Measurements from ENCODE around the gene CDHR2.
"Not testable (repeated sequence)": the region's sequence is repeated elsewhere in the genome, so short reads cannot be mapped to it uniquely, and the experiment has no call there.

CDHR2 gene

DNA sequence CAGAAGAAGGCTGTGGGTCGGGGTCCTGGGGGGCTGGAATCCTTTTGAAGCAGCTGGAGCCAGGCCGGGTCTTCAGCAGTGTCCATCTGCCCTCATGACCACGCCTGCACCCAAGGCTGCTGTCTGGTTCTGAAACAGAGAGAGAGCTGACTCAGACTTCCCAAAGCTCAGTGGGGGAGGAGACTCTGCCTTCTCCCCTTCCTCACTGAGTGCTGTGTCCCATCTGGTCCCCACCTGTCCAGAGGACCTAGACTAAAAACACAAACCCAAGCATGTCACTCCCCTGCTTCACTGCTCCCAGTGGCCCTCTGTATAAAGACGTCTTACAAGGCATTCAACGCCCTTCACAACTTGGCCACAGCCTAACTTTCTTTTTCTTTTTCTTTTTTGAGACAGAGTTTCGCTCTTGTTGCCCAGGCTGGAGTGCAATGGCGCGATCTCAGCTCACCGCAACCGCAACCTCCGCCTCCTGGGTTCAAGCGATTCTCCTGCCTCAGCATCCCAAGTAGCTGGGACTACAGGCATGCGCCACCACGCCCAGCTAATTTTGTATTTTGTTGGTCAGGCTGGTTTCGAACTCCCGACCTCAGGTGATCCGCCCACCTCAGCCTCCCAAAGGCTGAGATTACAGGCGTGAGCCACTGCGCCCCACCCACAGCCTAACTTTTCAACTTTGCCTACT lies 50.7 kb downstream of the CDHR2 start:
- not testable (repeated sequence) for DNase-seq

DNA sequence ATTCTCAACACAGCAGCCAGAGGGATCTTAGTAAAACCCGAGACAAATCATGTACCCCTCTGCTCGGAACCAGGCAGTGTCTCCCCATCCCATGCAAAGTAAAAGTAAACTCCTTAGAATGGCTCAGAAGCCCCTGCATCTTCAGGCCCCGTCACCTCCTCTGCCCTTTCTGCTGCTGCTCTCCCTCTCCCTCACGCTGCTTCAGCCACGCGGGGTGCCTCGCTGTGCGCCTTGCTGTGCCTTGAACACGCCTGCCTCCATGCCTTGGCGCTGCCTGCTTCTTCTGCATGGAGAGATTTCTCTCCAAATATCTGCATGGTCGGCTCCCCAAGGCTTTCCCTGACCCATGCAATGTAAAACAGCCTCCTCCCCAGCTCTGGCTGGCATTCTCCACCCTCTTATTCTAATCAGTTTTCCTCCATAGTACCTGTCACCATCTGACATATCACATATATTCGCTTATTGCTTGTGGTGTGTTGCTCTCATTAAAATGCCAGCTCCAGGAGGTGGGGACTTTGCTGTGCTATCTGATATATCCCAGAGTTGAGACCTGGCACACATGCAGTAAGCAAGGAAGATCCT lies 52.9 kb downstream of the CDHR2 start:
- no peak for DNase-seq

DNA sequence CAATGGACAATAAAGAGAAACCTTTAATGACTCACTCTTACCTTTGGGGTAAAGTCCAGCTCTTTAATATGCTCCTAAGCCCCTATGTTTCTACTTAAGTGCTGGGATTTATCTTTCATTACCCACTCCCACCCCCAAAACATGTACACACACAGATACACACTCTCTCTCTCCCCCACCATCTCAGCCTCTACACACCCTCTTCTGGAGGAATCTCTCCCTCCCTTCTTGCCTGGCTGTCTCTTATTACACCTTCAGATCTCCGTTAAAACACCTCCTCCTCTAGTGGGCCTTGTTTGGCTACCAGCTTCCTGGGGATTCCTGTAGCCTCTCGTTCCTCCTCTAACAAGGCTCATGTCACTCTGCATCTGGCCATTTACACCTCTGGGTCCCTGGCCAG lies 53.9 kb downstream of the CDHR2 start:
- DNase-seq, result no peak

DNA sequence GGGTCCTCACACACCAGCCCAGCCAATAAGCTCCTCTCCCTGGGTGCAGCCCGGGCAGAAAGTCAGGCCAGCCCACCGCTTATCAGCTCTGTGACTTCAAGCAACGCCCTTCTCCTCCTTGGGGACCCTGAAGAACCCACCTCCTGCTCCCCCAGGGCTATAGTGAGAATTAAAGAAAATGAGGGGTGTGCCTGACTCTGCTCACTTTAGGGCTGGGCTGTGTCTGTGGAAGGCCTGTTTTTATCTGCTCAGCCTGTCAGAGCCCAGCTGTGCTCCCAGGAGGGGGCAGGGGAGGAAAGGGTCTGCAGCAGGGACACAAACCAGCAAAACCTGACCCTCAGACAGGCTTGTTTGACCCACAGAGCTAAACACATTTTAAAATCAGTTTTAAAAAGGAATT lies 56.9 kb downstream of the CDHR2 start:
- DNase-seq, result no peak

DNA sequence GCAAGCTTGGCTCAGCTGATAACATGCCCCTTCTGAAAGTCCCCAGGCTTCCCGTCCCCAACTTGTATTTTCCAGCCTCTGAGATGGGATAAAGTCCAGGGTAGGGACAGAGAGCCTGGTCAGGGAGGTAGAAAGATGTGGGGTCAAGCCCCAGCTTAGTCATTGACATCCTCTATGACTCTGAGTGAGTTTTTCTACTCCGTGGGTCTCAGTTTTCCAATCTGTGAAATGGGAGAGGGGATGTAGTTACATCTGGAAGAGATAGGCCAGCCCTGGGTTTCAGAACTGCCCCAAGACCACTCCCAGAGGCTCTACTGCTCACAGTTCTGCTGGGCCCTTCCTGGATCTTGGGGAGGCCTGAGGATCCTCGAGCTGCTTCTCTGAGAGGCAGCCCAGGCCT lies 57.7 kb downstream of the CDHR2 start:
- no peak for DNase-seq

DNA sequence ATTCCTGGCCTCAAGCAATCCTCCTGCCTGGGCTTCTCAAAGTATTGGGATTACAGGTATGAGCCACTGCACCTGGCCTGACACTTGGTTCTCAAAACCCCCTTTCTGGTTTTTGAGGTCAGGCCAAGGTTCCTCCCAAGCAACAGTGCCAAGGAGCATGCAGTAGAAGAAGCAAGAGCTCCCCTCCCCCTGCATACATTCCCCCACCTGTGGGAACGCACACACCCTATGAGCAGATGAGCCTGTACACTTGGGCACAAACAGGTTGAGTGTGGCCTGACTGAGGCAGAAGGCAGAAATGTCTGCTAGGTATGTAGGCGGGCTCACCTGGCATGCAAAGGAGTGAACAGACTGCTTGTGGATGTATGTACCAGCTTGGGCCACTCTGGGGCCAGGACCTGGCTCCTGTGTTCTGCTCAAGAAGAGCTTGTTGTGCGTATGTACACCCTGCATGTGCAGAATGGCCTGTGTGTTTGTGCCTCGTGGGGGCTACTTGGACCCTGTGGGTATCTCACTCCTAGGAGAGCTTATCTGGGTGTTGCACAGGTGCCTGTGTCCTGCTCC lies 59.1 kb downstream of the CDHR2 start:
- no peak for DNase-seq

DNA sequence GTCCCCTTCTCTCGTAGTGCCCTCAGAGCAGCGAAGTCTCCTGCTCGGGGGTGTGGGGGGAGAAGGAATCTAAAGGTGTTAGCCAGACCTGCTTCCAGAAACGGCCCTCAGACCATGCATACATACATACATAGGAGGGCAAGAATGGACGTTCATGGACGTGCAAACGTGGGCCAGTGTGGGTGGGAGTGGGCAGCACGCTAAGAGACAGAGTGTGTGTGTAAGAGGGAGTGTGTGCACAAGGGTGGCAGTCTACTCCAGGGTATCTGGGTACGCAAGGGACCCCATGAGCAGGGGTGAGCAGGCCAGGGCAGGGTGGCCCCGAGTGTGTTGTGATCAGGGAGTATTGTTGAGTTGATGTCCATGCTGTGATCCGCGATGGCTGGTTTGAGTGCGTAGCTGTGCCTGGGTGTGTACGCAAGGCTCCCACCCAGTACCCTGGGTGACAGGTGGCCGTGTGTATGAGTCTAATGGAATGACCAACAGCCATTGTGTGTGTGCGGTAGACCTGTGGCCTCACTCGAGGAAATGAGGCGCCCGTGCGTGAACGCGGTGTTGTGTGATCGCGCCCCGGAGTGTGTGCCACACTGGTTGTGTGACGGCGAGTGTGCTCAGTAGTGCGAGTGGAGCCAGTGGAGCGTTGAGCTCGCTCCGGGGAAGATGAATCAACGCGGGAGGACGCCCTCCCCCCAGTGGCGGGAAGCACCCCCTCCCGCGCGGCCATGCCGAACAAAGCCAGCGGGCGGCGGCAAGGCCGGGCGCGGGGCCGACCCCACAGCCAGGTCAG lies 60.0 kb downstream of the CDHR2 start:
- DNase-seq, result no peak

DNA sequence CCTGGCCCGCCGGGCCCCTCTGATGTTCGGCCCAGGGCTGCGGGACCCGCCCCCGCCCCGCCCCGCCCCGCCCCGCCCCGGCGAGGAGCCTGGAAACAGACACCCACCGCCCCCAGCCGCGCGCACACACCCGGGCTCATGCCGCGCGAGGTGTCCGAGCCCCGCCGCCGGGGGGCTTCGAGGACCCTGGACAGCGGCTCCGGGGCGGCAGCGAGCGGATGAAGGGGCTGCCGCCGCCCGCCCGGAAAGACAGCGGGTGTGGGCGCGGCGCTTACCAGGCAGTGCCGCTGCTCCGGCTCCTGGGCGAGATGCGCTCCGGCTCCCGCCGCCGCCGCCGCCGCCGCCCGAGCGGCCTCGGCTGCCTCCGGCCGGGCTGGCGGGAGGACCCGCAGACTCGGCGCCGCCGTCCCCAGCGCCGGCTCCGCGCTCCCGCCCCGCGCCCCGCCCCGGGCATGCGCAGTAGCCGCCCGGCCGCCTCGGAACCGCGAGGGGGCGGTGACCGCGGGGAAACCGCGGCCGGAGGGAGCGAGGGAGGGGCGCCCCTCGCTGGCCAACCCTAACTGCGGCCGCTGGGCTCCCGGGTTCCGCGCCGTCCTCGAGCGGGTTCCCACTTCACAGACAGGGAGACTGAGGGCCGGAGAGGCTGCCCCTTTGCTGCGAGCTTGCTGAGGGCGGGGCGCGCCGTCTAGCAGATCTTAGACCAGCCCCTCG lies 60.7 kb downstream of the CDHR2 start, which contains the start of gene GPRIN1:
GPRIN1 (minus strand) TSS at position 433 of the 711 bp plus-strand sequence. CDS start 10,322 bp downstream, outside the sequence.
- no peak for DNase-seq

DNA sequence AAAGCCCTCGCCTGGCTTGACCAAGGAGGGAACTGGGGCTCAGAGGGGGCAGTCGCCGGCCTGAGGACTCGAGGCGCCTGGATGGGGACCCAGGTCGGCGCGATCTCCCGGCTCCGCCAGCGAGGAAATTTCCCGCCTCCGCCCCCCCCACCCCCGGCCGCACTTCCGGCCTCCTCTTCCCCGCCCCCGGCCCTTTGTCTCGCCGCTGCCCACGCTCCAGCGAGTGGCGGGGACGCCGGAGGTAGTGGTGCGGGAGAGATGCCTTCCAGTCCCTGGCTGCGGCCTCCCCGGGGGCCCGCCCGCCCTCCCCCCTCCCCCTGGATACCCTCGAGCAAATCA lies 61.3 kb downstream of the CDHR2 start:
- no peak for DNase-seq

DNA sequence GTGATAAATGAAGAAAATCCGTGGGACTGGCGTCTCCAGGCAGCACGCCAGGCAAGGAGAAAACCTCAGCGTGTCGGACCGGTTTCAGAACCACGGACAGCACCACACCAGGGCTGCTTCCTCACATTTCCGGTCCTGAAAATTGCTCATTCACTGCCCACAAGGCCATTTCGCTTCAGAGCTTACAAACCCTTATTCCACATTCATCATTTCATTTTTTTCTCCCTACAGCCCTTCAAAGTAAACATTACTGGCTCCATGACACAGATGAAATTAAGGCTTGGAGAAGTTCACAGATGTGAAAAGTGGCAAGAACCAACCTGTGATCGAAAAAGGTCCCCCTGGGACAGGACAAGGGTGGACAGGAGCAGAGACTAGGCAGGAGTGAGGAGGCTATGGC lies 62.3 kb downstream of the CDHR2 start:
- no peak for DNase-seq

DNA sequence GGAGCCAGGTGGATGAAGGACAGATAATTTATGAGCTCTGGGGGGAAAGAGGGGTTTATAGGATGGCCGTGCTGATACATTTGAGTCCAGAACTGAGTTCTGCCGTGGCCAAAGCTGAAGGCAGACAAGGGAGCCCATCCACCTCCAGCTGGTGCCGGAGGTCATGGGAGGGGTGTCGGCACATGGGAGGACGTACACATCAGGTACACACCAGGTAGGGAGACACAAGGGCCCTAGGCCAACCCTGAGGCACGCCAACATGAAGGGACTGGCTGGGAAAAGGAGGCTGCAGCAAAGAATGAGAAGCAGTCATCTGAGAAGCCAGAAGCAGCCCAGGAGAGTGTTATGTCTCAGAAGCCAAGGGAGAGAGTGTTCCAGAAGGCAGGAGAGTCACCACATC lies 62.9 kb downstream of the CDHR2 start:
- no peak for DNase-seq

DNA sequence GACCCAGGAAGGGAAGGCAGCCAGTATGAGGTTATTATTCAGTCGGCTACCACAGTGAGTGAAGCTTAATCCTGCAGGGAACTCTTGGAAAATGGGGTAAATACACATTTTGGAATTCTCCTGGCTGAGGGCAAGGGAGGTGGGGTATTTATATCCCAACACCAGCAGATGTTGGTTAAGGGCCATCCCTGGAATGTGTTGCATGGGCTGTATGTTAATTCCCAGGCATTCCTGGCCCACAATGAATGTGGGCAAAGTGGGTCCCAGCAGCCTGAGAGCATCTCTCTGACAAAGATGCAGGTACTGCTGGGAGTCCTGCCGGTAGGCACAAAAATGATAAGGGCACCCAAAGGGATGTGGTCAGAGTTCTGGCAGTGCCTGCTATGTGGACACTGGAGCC lies 63.7 kb downstream of the CDHR2 start:
- no peak for DNase-seq

DNA sequence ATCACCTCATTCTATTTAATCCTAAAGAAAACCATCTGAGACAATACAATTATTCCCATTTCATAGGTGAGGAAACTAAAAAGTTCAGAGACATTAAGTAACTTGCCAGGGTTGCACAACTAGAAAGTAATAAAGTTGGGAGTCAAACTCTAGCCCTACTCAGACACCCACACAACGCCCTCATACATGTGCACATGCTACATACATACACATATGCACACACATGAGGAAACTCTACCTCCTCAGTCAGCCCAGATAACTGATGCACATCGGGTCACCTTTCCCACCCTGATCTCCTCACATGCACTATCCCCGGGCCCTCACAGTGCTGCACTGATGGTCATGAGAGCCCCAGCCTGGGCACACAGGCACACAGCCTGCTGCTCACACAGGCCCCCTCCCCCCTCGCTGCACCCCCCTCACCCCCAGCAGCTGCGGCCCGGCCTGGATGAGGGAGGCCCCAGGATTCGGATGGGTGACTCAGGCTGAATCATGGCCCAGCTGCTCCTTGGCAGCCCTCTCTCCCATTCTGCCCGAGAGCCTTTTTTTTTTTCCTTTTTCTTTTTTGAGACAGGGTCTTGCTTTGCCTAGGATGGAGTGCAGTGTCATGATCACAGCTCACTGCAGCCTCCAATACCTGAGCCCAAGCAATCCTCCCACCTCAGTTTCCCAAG lies 65.8 kb downstream of the CDHR2 start:
- no peak for DNase-seq

DNA sequence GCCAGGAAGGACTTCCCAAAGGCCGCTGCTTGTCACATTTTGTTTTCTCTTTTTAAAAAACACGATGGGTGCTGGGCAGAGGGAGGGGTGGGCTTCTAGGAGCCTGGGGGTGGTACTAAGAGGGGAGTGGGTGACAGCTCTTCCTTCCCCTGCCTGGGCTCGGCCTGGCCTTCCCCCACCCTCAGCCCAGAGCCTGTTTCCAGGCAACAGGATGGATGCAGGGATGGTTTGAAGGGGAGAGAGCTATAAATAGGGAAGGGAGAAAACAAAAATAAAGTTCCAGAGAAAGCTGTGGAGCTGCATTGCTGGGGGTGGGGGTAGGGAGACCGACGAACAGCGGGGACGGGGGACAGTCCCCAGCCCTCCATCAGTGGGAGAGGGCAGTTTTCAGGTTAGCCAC lies 67.4 kb downstream of the CDHR2 start:
- no peak for DNase-seq

DNA sequence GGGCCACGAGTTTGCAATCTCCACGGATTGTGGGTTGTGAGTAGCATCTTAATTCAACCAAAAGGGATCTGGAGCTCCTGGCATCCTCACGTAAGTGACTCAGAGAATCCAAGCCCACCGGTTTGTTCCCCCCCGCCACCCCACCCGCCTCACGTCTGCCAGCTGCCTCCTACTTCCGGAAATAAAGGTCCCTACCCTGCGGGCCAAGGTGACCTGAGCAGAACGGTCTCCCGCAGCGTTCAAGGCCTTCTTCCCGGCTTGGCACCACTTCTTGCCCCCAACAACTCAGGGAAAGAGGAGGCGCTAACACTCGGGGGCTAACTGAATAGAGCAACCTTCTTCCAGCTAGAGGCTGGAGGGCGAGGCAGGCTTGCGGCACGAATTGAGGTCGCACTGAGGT lies 69.6 kb downstream of the CDHR2 start:
- no peak for DNase-seq

DNA sequence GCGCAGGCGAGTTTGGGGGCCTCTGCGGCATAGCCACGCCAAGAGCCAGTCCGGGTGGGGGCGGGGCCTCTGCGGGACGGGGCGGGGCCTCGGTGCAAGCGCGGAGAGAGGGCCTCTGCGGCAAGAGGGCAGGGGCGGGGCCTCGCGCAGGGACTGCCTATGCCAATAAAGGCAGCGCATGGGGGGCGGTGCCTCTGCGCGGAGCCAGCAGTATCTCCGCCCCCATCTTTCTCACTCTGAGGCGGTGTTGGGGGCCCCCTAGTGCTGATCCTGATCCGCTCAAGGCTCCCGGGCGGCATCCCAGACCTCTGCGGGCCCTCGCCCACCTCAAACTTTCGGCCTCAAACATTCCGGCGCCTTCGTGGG lies 70.0 kb downstream of the CDHR2 start:
- peak; percentile 34 to 78 for DNase-seq

DNA sequence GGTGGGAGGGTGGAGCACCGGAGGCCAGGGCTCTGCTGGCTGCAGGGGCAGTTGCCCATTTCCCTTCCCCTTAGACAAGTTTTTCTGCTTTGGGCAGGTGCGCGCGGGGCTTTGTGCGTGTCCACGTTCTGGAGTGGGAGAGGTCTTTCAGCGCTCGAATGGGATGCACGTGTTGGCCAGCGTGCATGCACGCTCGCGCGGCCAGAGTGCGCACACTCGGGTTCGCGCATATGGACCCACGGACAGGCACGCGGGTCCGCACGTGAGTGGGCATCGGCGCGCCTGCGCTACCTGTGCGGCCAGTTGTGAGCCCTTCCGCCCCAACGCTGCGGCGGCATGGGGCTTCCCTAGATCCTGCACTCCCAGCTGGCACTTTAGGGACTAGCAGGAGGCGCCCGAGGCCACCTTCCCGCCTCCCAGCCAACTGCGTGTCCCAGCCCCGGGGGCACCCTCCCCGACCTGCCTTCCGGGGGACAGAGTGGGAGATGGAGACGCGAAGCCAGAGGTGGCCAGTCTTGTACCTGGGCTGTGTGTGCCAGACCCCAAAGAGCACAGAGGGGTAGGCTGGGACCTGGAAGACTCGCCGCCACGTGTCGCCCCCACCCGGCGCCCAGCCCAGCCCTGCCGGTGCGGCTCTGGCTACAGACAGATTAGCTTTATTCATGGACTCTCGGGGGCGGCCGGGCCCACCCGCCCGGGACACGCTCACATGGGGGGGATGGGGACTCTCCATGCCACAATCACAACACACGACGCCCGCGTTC lies 70.6 kb downstream of the CDHR2 start:
- DNase-seq, result no peak

DNA sequence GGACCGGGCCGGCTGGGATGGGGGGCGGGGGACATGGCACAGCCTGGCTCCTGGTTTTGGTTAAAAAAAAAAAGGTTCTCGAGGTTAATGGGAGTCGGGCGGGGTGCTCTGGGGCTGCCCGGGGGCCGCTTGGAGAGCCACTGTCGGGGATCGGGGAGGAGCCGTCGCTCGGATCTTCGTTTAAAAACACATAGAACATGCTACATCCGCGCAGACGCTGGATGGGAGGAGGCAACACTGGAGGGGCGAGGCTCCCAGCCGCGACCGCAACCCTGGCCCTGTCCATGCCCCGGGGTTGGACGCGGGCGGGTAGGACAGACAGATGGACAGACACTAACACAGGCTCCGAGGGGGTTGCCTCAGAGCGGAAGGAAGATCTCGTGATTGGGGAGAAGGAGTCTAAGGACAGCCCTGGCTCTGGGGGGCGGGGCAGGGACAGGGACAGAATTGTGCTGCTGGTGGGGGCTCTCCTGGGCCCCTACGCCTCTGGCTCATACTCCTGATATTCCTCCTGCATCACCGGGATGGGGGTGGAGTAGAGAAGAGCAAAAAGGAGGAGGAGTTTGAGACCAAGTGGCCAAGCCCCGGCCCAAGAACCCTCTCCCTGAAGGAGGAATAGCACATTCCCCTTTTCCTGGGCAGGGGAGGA lies 71.3 kb downstream of the CDHR2 start:
- no peak for DNase-seq

DNA sequence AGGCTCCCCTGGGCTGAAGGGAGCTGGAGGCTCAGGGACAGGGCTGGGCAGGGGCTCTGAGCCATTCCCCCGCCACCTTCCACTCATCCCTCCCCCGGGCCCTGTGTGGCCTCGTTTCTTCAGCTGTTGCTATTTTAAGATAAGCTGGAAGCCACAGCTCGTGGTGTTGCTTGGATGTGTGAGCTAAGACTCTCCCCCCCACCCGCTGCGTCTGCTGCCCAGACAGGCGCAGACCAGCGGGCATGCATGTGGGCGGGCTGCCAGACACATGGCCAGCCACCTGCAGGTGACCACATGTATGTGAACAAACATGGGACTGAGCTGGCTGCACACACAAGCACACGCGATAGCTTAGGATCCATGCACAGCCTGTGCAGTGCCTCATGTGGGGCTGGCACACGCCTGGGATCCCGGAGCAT lies 72.5 kb downstream of the CDHR2 start:
- DNase-seq, result no peak

DNA sequence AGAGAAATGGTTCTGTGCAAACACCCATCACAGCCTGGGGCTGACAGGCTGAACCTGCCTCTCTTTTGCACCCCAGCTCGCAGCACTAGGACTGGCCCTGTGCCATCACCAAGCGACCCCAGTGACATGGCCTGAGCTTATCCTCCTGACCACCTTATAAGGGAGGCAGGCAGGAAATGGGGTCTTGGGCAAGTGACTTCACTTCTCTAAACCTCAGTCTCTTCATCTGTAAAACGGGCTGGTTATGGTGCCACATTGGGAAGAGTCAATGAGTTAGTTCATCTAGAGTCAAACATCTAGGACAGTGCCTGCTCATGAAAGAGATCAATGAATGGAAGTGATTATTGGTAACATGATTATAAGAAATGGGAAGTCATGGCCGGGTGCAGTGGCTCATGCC lies 75.0 kb downstream of the CDHR2 start:
- DNase-seq, result no peak

DNA sequence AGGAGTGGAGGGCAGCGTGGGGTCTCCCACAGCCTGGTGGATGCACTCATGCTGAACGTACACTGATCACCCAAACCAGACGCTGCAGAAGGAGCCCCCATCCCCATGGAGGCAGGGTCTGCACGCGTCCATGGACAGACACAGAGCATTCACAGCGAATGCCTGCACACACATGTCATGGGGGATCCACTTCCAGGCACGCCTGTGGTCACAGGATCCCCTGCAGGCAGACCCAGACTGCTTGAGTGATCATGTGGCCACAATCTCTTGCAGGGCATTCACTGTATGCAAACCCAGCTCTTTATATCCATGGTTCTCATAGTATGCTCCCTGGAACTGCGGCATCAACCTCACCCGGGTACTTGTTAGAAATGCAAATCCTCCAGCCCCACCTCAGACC lies 75.8 kb downstream of the CDHR2 start:
- DNase-seq, result no peak
